Activated CD8-positive, alpha-beta memory T cell treated with anti-CD3 and anti-CD28 coated beads for 24 hours (primary cell): ENCODE measurements around the gene LIPH.

ENCODE experiments used
- DNase-seq: peaks from one replicate; pipeline ENCODE4 v3.0.0-alpha.2; 2020

LIPH gene

GRCh38 chr3:185537369-185537970 lies 14.9 kb downstream of the LIPH start:
- no peak for DNase-seq

DNA sequence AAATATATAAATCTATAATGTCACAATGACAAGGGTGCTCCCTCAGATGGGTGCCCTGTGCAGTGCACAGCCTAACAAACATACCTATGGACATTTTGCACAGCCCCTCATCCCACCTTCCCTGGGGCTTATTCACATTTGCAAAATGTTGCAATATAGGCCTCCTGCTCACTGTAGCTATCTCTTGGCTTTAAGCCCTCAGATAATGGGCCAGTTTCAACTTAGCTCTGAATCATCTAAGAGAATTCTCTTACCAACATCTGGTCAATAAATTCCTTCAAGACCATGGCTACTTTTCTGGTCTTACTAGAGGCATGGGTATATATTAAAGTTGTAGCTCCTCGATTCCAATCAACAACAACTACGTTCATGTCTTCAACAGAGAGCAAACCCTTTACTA lies 17.9 kb downstream of the LIPH start:
- no peak for DNase-seq

- DNase-seq, result no peak
Observed at GRCh38 chr3:185532901-185533300, 19.5 kb downstream of the LIPH start.

- DNase-seq, result no peak
Observed at GRCh38 chr3:185530856-185531255, 21.5 kb downstream of the LIPH start.

DNA sequence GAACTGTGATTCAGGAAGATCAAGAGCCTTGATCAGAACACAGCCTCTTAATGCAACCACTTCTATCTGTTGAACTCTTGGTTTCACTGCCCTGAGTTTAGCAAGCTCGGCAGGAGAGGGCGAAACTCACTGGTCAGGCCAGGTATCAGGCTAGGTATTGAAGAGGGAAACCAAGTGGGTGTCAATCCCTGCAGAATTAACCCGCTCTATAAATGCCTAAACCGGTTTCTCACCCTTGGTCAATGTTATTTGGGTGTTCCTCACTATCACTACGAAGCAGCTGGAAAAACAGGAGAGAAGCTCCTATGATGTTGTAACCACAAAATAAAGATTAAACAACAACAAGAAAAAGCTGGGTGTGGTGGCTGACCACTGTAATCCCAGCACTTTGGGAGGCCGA lies 23.9 kb downstream of the LIPH start:
- DNase-seq, result no peak

DNA sequence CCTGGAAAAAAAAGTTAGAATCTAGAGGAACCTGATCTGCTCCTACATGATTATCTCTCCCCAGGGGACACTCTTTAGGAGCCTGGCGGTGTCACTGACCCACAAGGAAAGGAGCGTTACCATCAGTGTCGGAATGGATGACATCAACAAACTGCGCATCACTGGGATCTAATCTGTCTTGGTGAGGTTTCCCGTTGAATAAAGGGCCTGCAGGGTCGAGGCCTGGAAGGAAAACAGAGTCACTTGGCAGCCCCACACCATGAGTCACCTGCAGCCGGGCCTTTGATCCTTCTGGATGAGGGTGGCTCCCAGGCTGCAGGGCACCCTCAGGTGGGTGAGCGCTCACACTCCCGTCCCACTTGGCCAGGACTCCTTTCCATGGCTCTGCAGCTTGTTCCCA lies 25.0 kb downstream of the LIPH start:
- DNase-seq, result no peak

- DNase-seq, result no peak
Observed at GRCh38 chr3:185526349-185526951, 25.9 kb downstream of the LIPH start.

DNA sequence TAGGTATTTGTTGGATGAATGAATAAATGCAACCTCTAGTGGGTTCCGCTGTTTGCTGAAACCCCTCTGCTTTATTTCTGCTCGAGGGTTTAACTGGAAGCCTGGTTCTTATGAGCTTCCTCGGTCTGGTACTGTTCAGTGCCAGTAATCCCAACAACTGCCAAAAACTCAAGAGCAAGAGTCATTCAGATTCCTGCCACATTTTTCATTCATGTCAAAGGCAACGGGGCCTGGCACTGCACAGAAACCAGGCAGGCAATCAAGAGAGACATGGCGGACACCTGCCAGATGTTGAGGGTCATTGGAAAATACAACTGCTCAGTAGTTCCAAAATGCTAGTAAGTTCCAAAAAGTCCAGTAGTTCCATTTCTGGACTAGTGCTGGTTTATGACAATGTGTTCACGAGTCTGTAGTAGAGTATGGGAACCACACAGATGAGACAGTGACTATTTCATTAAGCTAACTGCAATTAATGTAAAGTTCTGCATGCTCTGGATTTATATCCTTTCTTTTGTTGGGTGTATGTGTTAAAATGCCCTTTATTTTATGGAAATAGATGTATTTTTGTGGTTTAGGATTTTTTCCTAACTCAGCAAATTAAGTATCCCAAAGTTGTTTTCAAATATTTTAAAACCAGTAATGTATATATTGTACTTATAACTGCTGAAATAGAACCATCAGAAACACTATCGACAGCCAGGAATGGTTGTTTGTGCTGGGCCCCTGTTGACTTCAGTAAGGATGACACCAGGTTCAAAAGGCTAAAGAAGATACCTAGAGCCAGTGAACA lies 30.8 kb downstream of the LIPH start:
- DNase-seq, result no peak

DNA sequence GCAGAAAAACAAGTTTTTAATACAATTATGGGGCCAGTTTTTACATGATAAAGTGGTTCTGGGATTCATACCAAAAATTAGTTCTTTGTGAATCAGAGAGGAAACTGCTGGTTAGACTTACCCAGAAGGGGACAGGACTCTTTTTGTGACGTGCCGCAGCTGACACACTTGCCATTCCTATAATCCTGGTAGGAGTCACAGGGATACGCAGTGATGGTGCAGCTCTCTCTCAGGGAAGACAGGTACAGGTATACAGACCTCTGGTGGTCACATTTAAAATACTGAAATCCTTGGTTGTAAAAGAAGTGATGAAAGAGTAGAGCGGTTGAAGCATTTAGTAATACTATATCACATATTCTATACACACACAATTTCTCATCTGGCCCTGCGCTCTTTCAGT lies 33.4 kb downstream of the LIPH start:
- no peak for DNase-seq

DNA sequence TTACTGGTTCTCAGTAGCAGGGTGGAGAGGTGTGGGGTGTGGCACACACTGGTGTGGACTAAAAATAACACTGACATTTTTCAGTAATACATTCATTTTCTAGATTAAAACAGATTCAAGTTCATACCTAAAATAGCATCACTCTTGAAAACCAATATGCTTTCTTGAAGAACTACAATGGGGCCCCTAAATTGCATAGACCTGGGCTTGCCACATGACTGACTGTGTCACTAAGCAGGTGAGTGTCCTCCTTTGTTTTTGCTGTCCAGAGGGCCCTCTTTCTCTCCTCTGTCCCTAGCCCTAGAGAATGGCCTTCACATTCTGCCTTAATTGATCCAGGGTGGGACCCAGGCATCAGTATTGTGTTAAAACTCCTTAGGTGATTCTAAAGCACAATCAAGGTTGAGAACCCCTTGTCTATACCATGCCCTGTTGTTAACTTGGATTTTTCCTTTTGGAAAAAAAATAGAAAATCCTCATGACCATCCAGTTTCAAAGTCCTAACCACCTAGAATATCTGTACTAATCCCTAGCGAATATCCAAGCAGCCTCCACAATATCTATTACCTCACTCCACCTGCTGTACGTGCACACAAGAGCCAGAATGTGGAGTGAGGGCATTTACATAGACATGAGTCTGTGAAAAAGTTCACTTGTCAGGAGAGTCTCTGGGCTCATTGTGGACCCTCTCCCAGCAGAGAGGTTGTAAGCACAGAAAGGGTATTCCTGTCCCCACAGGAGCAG lies 34.8 kb downstream of the LIPH start:
- DNase-seq, result no peak

GRCh38 chr3:185511711-185512110 lies 40.7 kb downstream of the LIPH start:
- no peak for DNase-seq

DNA sequence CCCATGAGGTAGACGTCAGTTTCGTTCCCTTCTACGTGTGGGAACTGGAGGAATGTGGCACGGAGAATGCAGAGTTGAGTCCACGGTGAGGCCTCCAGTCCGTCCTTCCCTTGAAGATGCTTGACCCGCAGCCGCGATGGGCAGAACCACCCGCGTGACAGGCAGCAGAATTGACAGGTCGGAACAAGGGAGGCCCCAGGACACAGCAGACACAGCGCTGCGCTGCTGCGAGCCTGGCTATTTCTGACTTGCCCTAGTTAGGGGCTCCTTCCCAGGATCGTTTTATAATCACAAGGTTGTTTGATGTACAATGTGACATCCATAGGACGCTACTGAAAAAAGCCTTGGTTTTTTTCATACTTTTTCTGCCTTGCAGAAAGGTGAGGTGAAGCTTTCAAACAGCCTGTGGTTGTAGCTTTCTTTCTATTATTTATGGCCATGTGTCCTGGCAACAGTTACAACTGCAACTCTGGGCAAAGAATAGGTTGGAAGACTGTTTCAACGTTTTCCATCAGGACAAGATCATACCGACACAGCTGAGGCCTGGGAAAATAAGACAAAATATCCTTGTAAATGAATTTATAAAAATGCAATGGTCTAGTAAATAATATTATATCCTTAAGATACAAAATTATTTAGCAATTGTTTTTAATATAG lies 43.9 kb downstream of the LIPH start:
- no peak for DNase-seq

- no peak for DNase-seq
Observed at GRCh38 chr3:185507883-185508282, 44.5 kb downstream of the LIPH start.

- no peak for DNase-seq
Observed at GRCh38 chr3:185504636-185505035, 47.8 kb downstream of the LIPH start.

DNA sequence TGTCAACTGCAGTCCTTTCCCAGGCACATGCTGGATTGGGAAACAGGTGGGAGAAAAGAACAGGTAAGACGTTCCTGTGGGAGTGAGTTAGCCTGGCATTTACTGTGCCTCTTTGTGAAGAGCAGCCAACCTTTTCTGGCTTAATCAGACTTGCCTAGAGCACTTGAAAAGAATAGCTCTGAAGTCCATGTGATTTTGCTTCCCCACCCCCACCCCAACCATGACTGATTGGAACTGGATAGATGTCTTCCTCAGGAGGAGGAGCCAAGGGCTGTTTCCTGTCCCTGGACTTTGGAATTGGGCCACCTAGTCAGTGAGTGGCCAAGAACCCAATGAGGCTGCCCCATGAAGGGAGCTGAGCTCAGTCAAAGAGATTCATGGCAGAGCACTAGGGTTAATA lies 48.9 kb downstream of the LIPH start:
- no peak for DNase-seq

DNA sequence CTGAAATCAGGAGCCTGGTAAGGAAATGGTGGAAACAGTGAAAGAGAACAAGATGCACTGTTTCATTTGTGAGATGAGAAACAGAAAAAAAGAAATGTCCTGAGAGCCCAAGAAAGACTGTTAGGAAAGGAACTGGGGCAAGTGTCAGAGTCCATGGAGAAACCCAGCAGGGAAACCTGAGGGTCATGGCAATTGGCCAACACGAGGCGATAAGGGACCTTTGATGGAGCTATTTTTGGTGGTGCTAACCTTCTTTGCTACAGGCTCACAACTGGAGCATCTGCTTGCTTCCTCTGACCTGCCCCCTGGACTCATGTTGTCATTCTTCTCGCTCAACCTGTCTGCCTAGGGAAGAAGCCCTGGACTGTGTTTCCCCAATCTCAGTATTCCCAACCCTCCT lies 49.4 kb downstream of the LIPH start:
- no peak for DNase-seq

DNA sequence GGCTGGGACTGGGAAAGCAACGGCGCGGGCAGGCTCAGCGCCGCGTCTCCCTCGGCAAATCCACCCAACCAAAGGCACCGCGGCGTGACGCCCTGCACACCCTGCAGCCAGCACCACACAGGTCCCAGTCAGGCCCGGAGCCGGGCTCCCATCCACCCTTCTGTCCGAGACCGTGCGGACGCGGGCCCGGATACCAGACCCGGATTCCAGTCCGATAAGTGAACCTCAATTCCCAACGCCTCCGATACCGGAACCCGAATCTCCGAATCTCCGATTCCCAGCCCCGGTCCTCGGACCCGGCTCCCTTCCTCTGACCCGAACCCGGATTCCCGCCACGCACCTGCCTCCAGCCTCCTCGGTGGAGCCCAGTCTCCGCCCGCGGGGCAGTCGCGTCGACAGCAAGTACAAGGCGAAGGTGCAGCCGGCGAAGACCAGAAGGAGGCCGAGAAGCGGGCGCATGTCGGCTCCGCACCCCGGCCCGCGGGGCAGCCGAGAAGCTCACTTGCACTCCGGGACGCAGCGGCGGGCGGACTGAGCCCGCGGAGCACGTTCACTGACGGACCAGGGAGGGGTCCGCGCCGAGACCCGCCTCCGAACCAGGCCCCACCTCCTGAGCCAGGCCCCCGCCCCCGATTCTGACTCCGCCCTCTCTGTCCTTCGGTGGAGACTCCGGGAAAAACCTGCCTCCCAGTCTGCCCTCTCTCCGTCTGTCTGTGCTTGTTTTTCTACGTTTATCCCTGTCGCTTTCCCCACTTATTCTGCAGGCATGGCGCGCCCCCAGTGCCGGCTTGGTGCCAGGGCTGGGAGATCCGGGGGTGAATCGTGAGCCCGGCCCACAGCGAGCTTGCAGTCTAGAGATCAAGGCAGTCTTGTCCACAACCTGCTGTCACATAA lies 53.6 kb downstream of the LIPH start, which contains the start of gene TMEM41A:
Gene TMEM41A, minus strand, starts transcription at position 533 of the 894 bp plus-strand sequence. Its CDS starts 74 bp downstream, at position 459.
- peak; percentile 97 for DNase-seq

- no peak for DNase-seq
Observed at GRCh38 chr3:185490241-185490640, 62.1 kb downstream of the LIPH start.

DNA sequence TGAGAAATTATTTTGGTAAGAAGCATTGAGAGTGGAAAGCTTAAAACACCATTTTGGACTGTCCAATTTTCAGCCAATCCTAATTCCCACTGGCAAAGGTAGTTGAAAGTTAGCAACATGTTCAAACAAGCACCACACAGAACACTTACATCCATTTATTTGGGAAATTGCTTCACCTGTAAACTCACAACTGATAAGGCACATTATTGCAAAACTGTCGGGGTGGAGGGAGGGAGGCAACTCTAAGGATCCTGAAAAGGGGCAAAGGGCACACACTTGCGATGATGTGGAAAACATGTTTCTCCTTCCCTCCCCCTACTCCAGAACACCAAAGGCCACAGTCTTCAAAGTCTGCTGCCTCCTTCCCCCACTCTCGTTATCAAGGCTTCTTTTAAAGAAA lies 62.9 kb downstream of the LIPH start:
- no peak for DNase-seq

DNA sequence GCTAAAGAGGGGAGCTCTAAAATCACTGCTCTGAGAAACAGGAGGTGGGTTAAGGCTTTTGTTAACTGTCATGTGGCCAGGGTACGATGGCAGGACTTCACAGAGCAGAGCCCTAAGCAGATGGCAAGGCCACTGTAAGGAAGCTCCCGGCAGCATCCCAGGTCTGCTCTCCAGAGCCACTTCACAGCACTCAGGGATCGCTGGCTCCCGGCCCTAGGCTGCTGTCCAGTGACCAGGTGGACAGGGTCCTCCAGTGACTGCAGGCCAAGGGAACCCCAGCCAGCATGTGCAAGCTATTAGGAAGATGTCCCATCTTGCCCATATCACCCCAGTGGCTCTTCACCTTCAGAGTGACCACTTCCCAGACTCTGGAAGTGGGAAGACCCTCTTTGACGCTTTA lies 63.9 kb downstream of the LIPH start:
- no peak for DNase-seq

GRCh38 chr3:185486394-185486793 lies 66.0 kb downstream of the LIPH start:
- no peak for DNase-seq

- DNase-seq, result no peak
Observed at GRCh38 chr3:185484296-185484695, 68.1 kb downstream of the LIPH start.
